DOHH2 (cell line): ENCODE data around the gene FAM20C.

Source experiments
- EZH2phosphoT487 ChIP-seq: fragments of 200-600 bp; sonication (generic); IDR thresholded peaks from 2 replicates; pipeline ENCODE4 v1.6.1; 2017; ENCODE audit warnings: borderline replicate concordance, mild to moderate bottlenecking, antibody characterized with exemption, low read length, moderate library complexity, mixed read lengths
- TF ChIP-seq, protein P1 (sequence below): fragments of 200-600 bp; sonication (generic); IDR thresholded peaks from one replicate; pipeline ENCODE4 v1.5.1; 2014; ENCODE audit warnings: antibody characterized with exemption, mild to moderate bottlenecking, low read depth, low read length; ENCODE audit not compliant: poor library complexity, severe bottlenecking

GRCh38 chr7:217781-218180 is 25.4 kb downstream of the FAM20C start:
- TF ChIP-seq, protein P1, sequence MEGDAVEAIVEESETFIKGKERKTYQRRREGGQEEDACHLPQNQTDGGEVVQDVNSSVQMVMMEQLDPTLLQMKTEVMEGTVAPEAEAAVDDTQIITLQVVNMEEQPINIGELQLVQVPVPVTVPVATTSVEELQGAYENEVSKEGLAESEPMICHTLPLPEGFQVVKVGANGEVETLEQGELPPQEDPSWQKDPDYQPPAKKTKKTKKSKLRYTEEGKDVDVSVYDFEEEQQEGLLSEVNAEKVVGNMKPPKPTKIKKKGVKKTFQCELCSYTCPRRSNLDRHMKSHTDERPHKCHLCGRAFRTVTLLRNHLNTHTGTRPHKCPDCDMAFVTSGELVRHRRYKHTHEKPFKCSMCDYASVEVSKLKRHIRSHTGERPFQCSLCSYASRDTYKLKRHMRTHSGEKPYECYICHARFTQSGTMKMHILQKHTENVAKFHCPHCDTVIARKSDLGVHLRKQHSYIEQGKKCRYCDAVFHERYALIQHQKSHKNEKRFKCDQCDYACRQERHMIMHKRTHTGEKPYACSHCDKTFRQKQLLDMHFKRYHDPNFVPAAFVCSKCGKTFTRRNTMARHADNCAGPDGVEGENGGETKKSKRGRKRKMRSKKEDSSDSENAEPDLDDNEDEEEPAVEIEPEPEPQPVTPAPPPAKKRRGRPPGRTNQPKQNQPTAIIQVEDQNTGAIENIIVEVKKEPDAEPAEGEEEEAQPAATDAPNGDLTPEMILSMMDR: no peak
- no peak for TF ChIP-seq EZH2phosphoT487
